Measurements from ENCODE around the gene CYB5D1. TPM values are rescaled to one million over a fixed set of nuclear protein-coding genes. Genes with fewer than 3 reads are reported as not detected.
A peak's percentile ranks its signal among the peaks of the same experiment; 100 is the strongest.

The CYB5D1 gene
- total RNA-seq, 1 donor from 2014 or later = 21.1 TPM

DNA sequence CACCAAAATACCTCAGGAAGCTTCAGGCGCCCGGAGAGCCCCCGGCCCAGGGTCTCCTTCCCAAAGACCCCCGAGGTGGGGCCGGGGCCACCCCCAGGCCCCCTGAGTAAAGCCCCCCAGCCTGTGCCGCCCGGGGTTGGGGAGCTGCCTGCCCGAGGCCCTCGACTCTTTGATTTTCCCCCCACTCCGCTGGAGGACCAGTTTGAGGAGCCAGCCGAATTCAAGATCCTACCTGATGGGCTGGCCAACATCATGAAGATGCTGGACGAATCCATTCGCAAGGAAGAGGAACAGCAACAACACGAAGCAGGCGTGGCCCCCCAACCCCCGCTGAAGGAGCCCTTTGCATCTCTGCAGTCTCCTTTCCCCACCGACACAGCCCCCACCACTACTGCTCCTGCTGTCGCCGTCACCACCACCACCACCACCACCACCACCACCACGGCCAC lies 9.6 kb upstream of the CYB5D1 start:
- H3K79me2 ChIP-seq (ENCODE audit: insufficient read depth, low read length) = peaks cover 32% of the 10 kb centered on the region
- peaks cover 9% of the 10 kb centered on the region for H3K4me1 Mint-ChIP-seq (ENCODE audit: low read depth, unreplicated experiment)
- H2AFZ ChIP-seq (ENCODE audit: low read depth, low read length) = no peak overlapping the region
- H3K9me3 Mint-ChIP-seq (ENCODE audit: unreplicated experiment) = no peaks in the 10 kb centered on the region
- DNase-seq (ENCODE audit: low read depth) = no peak
- H4K20me1 ChIP-seq (ENCODE audit: insufficient read depth, low read length) = peaks cover 56% of the 10 kb centered on the region
- no peak overlapping the region for H3K4me2 ChIP-seq (ENCODE audit: low read length)
- H3K36me3 ChIP-seq (ENCODE audit: insufficient read depth, low read length) = peaks cover 11% of the 10 kb centered on the region
- no peak overlapping the region for H3K4me3 Mint-ChIP-seq (ENCODE audit: unreplicated experiment)
- no peak overlapping the region for H3K27ac Mint-ChIP-seq (ENCODE audit: unreplicated experiment)
- H3K9me3 ChIP-seq (ENCODE audit: insufficient read depth, low read depth, low read length) = no peaks in the 10 kb centered on the region
- H3K27me3 ChIP-seq (ENCODE audit: insufficient read depth, low read length) = no peaks in the 10 kb centered on the region
- no peak for FAIRE-seq
- no peaks in the 10 kb centered on the region for H3K27me3 Mint-ChIP-seq (ENCODE audit: low read depth, unreplicated experiment)
- no peak for TF ChIP-seq CTCF (IDR thresholded peaks at IDR 0.05; ENCODE audit: insufficient read depth, low read depth, low read length)
- no peak for TF ChIP-seq EZH2 (IDR thresholded peaks at IDR 0.05; ENCODE audit: insufficient read depth, low read length)
- H3K9ac ChIP-seq (ENCODE audit: low read length) = no peak overlapping the region
- H3K4me3 ChIP-seq (ENCODE audit: insufficient read depth, low read depth, low read length) = no peak overlapping the region
- no peak overlapping the region for H3K27ac ChIP-seq (ENCODE audit: low read depth, low read length)
- peaks cover 20% of the 10 kb centered on the region for H3K4me1 ChIP-seq (ENCODE audit: insufficient read depth, low read length)
- peaks cover 17% of the 10 kb centered on the region for H3K36me3 Mint-ChIP-seq (ENCODE audit: low read depth, unreplicated experiment)

- peaks cover 11% of the 10 kb centered on the region for H3K36me3 ChIP-seq (ENCODE audit: insufficient read depth, low read length)
- DNase-seq (ENCODE audit: low read depth) = no peak
- Mint-ChIP-seq H3K36me3 (ENCODE audit: low read depth, unreplicated experiment) (peaks cover 17% of the 10 kb centered on the region), H3K4me1 (ENCODE audit: low read depth, unreplicated experiment) (peaks cover 9% of the 10 kb centered on the region), H3K27ac (ENCODE audit: unreplicated experiment) (no peak overlapping the region), H3K4me3 (ENCODE audit: unreplicated experiment) (no peak overlapping the region), H3K9me3 (ENCODE audit: unreplicated experiment) (no peaks in the 10 kb centered on the region), H3K27me3 (ENCODE audit: low read depth, unreplicated experiment) (no peaks in the 10 kb centered on the region)
- H2AFZ ChIP-seq (ENCODE audit: low read depth, low read length) = no peak overlapping the region
- no peaks in the 10 kb centered on the region for H3K27me3 ChIP-seq (ENCODE audit: insufficient read depth, low read length)
- H3K27ac ChIP-seq (ENCODE audit: low read depth, low read length) = no peak overlapping the region
- TF ChIP-seq EZH2 (IDR thresholded peaks at IDR 0.05; ENCODE audit: insufficient read depth, low read length) = no peak
- TF ChIP-seq CTCF (IDR thresholded peaks at IDR 0.05; ENCODE audit: insufficient read depth, low read depth, low read length) = no peak
- no peak overlapping the region for H3K4me3 ChIP-seq (ENCODE audit: insufficient read depth, low read depth, low read length)
- peaks cover 17% of the 10 kb centered on the region for H3K4me1 ChIP-seq (ENCODE audit: insufficient read depth, low read length)
- no peaks in the 10 kb centered on the region for H3K9me3 ChIP-seq (ENCODE audit: insufficient read depth, low read depth, low read length)
- peaks cover 30% of the 10 kb centered on the region for H3K79me2 ChIP-seq (ENCODE audit: insufficient read depth, low read length)
- no peak overlapping the region for H3K4me2 ChIP-seq (ENCODE audit: low read length)
- no peak overlapping the region for H3K9ac ChIP-seq (ENCODE audit: low read length)
- peaks cover 56% of the 10 kb centered on the region for H4K20me1 ChIP-seq (ENCODE audit: insufficient read depth, low read length)
- FAIRE-seq = no peak
Observed at GRCh38 chr17:7848739-7849129, 9.1 kb upstream of the CYB5D1 start.

- H2AFZ ChIP-seq (ENCODE audit: low read depth, low read length) = no peak overlapping the region
- TF ChIP-seq CTCF (IDR thresholded peaks at IDR 0.05; ENCODE audit: insufficient read depth, low read depth, low read length) (no peak), EZH2 (IDR thresholded peaks at IDR 0.05; ENCODE audit: insufficient read depth, low read length) (no peak)
- Mint-ChIP-seq H3K27me3 (ENCODE audit: low read depth, unreplicated experiment) (no peaks in the 10 kb centered on the region), H3K36me3 (ENCODE audit: low read depth, unreplicated experiment) (peaks cover 19% of the 10 kb centered on the region), H3K4me3 (ENCODE audit: unreplicated experiment) (no peak overlapping the region), H3K9me3 (ENCODE audit: unreplicated experiment) (no peaks in the 10 kb centered on the region), H3K4me1 (ENCODE audit: low read depth, unreplicated experiment) (peaks cover 9% of the 10 kb centered on the region), H3K27ac (ENCODE audit: unreplicated experiment) (peak overlapping the region; percentile 58)
- peaks cover 54% of the 10 kb centered on the region for H4K20me1 ChIP-seq (ENCODE audit: insufficient read depth, low read length)
- no peak overlapping the region for H3K27ac ChIP-seq (ENCODE audit: low read depth, low read length)
- FAIRE-seq (no peak), DNase-seq (ENCODE audit: low read depth) (no peak)
- H3K79me2 ChIP-seq (ENCODE audit: insufficient read depth, low read length) = peaks cover 27% of the 10 kb centered on the region
- H3K4me3 ChIP-seq (ENCODE audit: insufficient read depth, low read depth, low read length) = no peak overlapping the region
- H3K9ac ChIP-seq (ENCODE audit: low read length) = no peak overlapping the region
- H3K36me3 ChIP-seq (ENCODE audit: insufficient read depth, low read length) = peaks cover 11% of the 10 kb centered on the region
- no peaks in the 10 kb centered on the region for H3K9me3 ChIP-seq (ENCODE audit: insufficient read depth, low read depth, low read length)
- H3K4me2 ChIP-seq (ENCODE audit: low read length) = no peak overlapping the region
- peaks cover 15% of the 10 kb centered on the region for H3K4me1 ChIP-seq (ENCODE audit: insufficient read depth, low read length)
- H3K27me3 ChIP-seq (ENCODE audit: insufficient read depth, low read length) = no peaks in the 10 kb centered on the region
Observed at GRCh38 chr17:7849130-7849750, 8.6 kb upstream of the CYB5D1 start.

All from astrocyte (in vitro differentiated cells and primary cell).